GM18951 (cell line): ENCODE measurements around the gene FAM114A1.

Experiments
- POLR2A ChIP-seq: IDR thresholded peaks from 4 replicates; pipeline ENCODE4 v1.6.1; 2011; ENCODE audit warnings: mild to moderate bottlenecking; ENCODE audit not compliant: insufficient read length, insufficient read depth; ENCODE audit errors: extremely low read depth
- in situ Hi-C: fragments of 300-500 bp; cut with MboI; formaldehyde crosslinking; loops from one replicate; pipeline ENCODE4 v1.12.0; 2022; ENCODE audit warnings: low sequenced_read_pairs, mixed read lengths, inconsistent platforms; ENCODE audit not compliant: unreplicated experiment

Gene FAM114A1

DNA sequence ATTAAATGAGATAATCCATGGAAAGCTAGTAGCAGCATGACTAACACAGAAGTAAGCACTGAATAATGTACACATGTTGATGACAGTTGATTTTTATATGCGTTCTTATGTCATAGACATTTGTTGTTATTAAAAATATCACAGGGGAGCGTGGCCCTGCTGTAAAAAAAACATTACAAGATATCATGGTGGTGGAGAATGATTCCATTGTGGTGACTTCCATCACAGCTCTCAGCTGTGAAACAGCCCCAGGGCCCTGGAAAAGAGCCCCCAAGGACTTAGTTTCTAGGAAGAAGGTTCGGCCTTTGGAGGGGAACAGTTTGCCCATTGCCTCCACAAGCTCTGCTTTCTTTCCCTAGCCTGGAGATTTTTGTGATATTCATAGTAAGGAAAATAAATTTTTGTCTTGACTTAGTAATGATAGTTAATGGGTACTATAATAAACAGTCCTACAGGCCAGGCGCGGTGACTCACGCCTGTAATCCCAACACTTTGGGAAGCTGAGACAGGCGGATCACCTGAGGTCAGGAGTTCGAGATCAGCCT lies 49.9 kb downstream of the FAM114A1 start:
- TF ChIP-seq POLR2A = no peak
- in situ Hi-C loops = loop anchor here (25.0 kb wide), 1 partner anchor 520 kb away; no protein-coding TSS in a partner anchor

DNA sequence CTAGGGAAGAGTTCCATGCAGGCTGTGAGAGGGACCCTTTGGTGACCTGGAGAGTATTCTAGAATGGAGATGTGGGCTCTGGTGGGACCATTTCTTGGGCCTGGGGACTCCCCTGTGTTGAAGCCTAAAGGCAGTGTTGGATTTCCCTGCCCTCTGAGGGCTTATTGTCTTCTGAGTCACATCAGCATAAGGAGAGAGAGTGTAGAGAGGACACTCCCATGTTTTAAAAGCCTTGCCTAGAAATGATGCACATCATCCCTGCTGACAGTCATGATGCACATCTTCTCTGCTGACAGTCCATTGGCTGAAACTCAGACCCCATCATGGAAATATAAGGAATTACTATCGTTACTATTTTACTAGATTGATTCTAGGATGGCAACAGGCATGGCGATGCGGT lies 51.9 kb downstream of the FAM114A1 start:
- no peak for TF ChIP-seq POLR2A
- in situ Hi-C loops = loop anchor here (25.0 kb wide), 1 partner anchor 518 kb away; no protein-coding TSS in a partner anchor

DNA sequence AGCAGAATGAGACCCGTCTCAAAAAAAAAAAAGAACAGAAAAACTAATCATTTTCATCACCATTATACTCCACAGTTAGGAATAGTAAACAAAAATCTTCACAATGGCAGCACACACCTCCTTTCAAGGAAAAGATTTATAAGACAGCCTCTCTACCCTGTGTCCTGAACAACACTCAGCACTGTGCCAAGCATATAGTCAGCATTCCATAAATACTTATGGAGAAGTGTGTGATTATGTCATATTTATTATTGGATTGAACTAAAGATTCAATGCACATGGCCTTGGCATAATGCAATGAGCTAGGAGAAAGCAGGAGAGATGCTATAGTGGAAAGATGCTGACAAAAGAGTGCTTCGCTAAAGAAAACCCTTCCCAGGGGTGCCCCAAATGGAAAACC lies 52.6 kb downstream of the FAM114A1 start:
- TF ChIP-seq POLR2A = no peak
- in situ Hi-C loops = loop anchor here (25.0 kb wide), 1 partner anchor 517 kb away; no protein-coding TSS in a partner anchor

DNA sequence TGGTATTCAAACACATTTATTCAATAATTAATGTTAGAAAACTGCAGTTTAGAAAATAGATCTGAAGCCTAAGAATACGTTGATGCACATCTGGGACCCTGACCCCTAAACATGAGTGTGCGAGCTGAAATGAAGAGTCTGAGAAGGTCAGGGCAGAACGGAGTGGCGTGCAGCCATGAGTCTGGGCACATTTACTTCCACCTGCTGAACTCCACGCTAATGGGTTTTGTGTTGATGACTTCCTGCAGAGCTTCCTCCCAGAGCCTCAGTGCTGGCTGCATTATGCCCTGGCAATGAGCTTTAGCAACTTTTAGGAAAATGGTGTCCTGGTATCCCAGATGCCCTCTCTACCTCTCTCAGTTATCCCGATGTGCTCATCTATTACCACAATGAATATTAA lies 53.1 kb downstream of the FAM114A1 start:
- no peak for TF ChIP-seq POLR2A
- in situ Hi-C loops = loop anchor here (25.0 kb wide), 1 partner anchor 517 kb away; no protein-coding TSS in a partner anchor

DNA sequence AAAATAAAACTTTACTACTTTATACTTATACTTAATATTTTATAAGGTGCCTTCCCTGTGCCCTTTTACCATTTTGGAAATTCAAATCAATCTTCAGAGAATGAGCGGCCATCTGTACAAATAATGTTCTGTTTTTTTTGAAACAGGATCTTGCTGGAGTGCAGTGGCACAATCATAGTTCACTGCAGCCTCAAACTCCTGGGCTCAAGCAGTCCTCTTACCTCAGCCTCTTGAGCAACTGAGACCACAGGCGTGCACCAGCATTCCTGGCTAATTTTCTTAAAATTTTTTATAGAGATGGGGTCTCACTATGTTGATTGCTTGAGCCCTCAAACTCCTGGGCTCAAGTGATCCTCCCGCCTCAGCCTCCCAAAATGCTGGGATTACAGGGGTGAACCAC lies 53.5 kb downstream of the FAM114A1 start:
- in situ Hi-C loops = loop anchor here (25.0 kb wide), 1 partner anchor 516 kb away; no protein-coding TSS in a partner anchor
- TF ChIP-seq POLR2A = no peak

DNA sequence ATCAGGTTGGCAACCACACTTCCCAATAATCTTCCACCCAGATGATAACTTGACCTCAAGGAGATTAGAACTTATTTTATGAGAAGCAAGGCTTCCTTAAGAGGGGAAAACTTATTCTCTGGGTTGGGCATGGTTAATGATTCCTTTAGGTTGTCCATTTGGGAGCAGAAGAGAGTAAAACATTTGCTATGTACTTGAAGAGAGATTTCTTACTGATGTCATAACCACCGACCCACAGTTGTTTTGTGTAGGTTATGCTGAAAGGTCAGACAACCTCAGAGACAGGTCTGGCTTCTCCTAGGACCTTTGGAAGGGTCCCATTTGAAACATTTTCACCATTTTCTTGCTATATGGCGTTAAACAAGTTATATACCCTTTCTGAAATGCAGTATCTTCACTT lies 56.1 kb downstream of the FAM114A1 start:
- TF ChIP-seq POLR2A = no peak
- in situ Hi-C loops = loop anchor here (25.0 kb wide), 1 partner anchor 514 kb away; no protein-coding TSS in a partner anchor

DNA sequence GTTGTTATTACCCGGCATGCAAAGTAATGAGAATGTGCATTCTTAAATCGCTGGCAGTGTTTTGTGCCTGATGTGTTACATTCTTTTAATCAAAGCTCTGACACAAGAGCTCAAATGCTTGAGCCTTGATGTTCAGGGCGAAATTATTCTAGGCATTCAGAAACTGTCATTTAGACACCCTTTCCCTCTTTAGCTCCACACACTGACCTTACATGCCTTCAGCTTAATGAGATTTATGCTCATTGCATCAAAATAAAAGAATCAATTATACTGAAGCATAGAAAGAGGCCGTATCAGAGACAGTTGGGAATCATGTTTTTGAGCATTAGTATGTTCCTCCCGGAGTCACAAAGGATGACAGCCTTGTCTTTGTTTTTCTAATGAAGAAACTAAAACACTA lies 56.7 kb downstream of the FAM114A1 start:
- in situ Hi-C loops = loop anchor here (25.0 kb wide), 1 partner anchor 513 kb away; no protein-coding TSS in a partner anchor
- TF ChIP-seq POLR2A = no peak

DNA sequence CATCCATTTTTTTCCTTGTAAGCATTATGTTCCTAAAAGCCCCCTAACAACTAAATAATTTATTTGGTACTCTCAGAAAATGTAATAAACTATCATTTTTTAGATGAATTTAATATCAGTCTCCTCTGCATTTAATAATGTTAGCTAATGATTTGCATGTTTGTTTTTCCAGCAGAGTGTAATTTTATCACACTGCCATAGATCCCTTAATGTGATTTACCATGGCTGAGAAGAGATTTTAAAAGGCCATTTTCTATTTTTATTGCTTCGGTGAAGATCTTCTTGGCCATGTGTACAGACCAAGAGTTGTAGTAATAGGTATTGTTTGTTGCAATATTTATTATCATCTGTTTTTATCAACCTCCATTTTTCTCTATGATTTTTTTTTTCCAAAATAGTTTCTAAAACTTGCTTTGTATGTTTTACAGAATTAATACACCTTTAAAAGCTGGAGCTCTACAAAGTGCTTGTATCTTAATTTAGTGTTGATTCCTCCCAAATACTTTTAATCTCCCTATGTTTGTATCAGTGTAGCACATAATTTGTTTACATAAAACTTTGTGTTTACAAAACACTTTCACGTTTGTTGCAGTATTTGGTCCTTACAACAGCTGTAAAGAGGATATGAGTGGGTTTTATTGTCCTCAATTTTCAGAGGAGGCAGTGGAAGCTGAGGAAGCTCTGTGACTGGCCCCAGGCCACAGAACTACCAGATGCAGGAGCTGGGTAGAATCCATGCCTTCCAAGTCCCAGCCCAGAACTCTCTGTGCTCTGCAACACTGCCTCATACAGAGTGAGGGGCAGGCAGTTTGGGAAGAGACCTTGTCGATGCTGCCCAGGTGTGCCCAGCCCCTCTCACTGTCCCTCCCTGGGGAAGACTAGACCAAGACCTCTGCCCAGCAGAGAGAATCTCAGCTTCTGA lies 58.1 kb downstream of the FAM114A1 start:
- TF ChIP-seq POLR2A = no peak
- in situ Hi-C loops = no loop called here

DNA sequence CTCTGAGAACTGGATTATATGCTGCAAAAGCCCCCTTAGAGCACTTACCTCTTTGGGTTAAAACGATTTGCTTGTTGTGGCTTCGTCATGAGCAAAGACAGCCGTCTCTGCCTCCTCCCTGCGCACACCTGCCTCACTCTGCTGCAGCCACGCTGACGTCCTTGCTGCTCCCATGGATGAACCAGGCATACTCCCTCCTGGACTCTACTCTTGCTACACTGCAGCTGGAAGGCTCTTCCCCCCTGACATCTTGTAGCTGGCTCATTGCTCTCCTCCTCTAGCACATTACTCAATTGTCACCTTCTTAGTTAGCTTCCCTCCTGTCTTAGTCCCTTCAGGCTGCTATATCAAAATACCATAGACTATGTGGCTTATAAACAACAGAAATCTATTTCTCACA lies 59.3 kb downstream of the FAM114A1 start:
- in situ Hi-C loops = no loop called here
- no peak for TF ChIP-seq POLR2A

DNA sequence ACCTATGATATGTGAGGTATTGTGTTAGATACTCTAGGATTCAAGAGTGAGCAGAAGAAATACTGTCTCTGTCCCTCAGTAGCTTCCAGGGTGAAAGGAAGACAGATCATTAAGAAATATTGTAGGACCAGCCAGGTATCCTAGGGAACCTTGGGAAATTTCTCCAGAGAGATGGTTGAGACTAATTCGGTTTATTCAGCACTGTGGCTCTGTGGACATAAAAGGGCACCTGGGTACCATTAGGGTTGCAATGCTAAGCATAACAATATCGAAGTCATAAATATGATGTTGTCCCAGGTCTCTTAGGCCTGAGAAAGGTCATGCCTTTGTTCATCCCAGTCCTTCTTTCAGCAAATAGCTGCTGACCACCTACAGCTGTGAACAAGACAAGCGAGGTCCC lies 61.0 kb downstream of the FAM114A1 start:
- no peak for TF ChIP-seq POLR2A
- in situ Hi-C loops = no loop called here

DNA sequence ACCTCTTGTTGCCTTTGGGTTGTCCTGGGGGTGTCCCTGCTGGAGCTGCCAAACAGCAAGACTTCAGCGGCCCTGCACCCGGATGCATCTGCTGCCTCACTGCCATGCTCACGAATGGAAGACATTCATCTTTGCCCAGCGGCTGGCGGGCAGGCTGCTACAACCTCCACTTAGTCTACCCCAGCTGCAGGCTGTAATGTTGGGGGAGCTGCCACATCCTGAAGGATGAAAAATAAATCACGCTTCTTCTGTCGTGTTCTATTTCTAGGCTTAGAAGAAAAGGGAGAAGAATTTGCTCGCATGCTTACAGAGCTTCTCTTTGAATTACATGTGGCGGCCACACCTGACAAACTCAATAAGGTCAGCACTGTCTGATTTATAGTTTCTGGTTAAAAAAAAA lies 61.4 kb downstream of the FAM114A1 start:
- TF ChIP-seq POLR2A = no peak
- in situ Hi-C loops = no loop called here

DNA sequence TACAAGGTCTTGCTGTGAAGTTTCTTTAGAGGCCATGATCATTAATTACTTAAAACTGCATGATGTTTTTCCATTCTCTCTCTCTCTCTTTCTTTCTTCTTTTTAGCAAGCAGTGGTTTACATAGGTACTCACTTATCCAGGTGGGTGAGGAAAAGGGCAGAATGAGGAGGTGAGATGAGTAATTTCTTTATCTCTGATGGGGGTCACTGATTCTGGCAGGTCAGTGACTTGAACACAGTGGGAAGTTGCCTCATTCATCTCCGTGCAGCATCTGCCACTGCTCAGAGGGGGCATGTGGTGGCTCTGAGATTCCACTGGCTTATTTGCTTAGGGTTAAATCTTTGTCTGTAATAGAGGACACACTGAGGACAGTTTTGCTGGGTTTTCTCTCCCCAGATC lies 62.6 kb downstream of the FAM114A1 start:
- in situ Hi-C loops = no loop called here
- no peak for TF ChIP-seq POLR2A

DNA sequence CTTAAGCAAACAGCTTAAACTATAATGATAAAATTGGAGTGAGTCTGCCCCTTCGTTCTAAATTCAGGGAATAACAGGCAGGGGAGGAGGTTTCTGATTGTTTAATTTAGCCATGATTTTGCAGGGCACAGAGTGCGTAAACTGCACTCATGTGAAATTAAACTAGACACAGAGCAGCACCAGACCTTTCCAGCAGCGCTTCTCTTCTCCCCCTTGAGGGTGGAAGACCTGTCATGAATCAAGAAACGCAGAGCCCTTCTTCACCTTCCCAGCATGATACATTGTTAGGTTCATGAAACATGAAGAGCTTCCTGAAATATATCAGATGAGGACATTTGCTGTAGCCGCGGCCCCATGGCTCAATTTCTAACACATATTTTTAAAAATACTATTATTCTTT lies 63.1 kb downstream of the FAM114A1 start:
- in situ Hi-C loops = no loop called here
- no peak for TF ChIP-seq POLR2A

DNA sequence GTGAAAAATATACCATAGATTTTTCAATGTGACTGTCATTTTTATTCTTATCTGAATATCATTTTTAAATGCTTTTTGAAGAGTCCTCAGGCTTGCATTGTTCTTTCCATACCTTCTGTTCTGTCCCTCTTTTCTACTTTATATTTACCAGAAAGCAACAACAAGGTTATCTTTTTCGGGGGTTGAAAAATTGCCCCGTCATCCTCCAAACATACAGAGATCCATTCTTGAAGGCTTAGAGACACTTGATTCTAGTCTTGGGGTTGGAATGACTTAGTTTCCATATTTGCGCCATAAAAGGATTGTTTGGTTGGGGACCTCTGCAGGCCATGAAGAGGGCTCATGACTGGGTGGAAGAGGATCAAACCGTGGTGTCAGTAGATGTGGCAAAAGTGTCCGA lies 63.5 kb downstream of the FAM114A1 start:
- TF ChIP-seq POLR2A = no peak
- in situ Hi-C loops = no loop called here
